Stimulated activated effector memory CD8-positive, alpha-beta T cell treated with anti-CD3 and anti-CD28 coated beads, Interleukin-12 subunit alpha, Interleukin-12 subunit beta, amount 100 ng/mL, for 72 hours (primary cell): ENCODE results near the gene ESAM.

ENCODE experiments used
- ATAC-seq: fragments of 150-1000 bp; cut with Tn5 transposase; 2 replicates; pipeline ENCODE4 v1.10.0; 2021
- DNase-seq, 2 donors: peaks; one replicate each; pipeline ENCODE4 v3.0.0; 2021 to 2022; ENCODE audit warnings: low spot score in 2 of 2
- H3K27ac Mint-ChIP-seq: one replicate; pipeline ENCODE4 v1.8.0; 2022; ENCODE audit warnings: mild to moderate bottlenecking, mixed read lengths
- H3K36me3 Mint-ChIP-seq: one replicate; pipeline ENCODE4 v1.8.0; 2022; ENCODE audit warnings: mild to moderate bottlenecking, mixed read lengths
- H3K4me1 Mint-ChIP-seq: one replicate; pipeline ENCODE4 v1.8.0; 2022; ENCODE audit warnings: mixed read lengths
- H3K4me3 Mint-ChIP-seq: one replicate; pipeline ENCODE4 v1.8.0; 2022; ENCODE audit warnings: mild to moderate bottlenecking, mixed read lengths
- H3K9me3 Mint-ChIP-seq: one replicate; pipeline ENCODE4 v1.8.0; 2022; ENCODE audit warnings: mixed read lengths

The ESAM gene

GRCh38 chr11:124748481-124749343, 13.4 kb downstream of the ESAM start:
- H3K4me1 Mint-ChIP-seq, result peaks cover 13% of the 10 kb centered on the region
- H3K9me3 Mint-ChIP-seq, result no peaks in the 10 kb centered on the region
- no peak overlapping the region for H3K4me3 Mint-ChIP-seq
- H3K36me3 Mint-ChIP-seq, result no peaks in the 10 kb centered on the region
- DNase-seq (no peak), ATAC-seq (no peak)
- H3K27ac Mint-ChIP-seq, result no peak overlapping the region

GRCh38 chr11:124748100-124748418, 14.0 kb downstream of the ESAM start:
- H3K4me3 Mint-ChIP-seq, result no peak overlapping the region
- ATAC-seq, result no peak

GRCh38 chr11:124747406-124748099, 14.5 kb downstream of the ESAM start:
- Mint-ChIP-seq H3K27ac (no peak overlapping the region), H3K4me1 (peaks cover 13% of the 10 kb centered on the region), H3K36me3 (no peaks in the 10 kb centered on the region), H3K4me3 (peak overlapping the region; percentile 89), H3K9me3 (no peaks in the 10 kb centered on the region)
- DNase-seq (no peak), ATAC-seq (no peak)

More at GRCh38 chr11:124748100-124748418, 14.0 kb downstream of the ESAM start:
- no peaks in the 10 kb centered on the region for H3K36me3 Mint-ChIP-seq
- DNase-seq, result no peak
- no peaks in the 10 kb centered on the region for H3K9me3 Mint-ChIP-seq
- peaks cover 13% of the 10 kb centered on the region for H3K4me1 Mint-ChIP-seq
- H3K27ac Mint-ChIP-seq, result no peak overlapping the region

GRCh38 chr11:124746621-124747243, 15.4 kb downstream of the ESAM start:
- H3K4me3 Mint-ChIP-seq, result peak overlapping the region; percentile 89
- H3K36me3 Mint-ChIP-seq, result no peaks in the 10 kb centered on the region
- DNase-seq (peak; percentile 57 to 87), ATAC-seq (peak; percentile 92)
- H3K4me1 Mint-ChIP-seq, result peaks cover 13% of the 10 kb centered on the region
- no peaks in the 10 kb centered on the region for H3K9me3 Mint-ChIP-seq
- H3K27ac Mint-ChIP-seq, result peak overlapping the region; percentile 91

- DNase-seq (no peak), ATAC-seq (peak; percentile 7)
- peak overlapping the region; percentile 89 for H3K4me3 Mint-ChIP-seq
- H3K4me1 Mint-ChIP-seq, result peaks cover 20% of the 10 kb centered on the region
- no peaks in the 10 kb centered on the region for H3K9me3 Mint-ChIP-seq
- H3K27ac Mint-ChIP-seq, result peak overlapping the region; percentile 91
- H3K36me3 Mint-ChIP-seq, result no peaks in the 10 kb centered on the region
These were observed 16.1 kb downstream of the ESAM start for GRCh38 chr11:124745835-124746620.

- Mint-ChIP-seq H3K36me3 (no peaks in the 10 kb centered on the region), H3K9me3 (no peaks in the 10 kb centered on the region), H3K27ac (no peak overlapping the region), H3K4me3 (peak overlapping the region; percentile 89), H3K4me1 (peaks cover 27% of the 10 kb centered on the region)
- DNase-seq, result no peak
- ATAC-seq, result no peak
These were observed 16.7 kb downstream of the ESAM start for GRCh38 chr11:124745270-124745834.

GRCh38 chr11:124743050-124743449, 19.0 kb downstream of the ESAM start:
- ATAC-seq, result no peak
- peaks cover 4% of the 10 kb centered on the region for H3K36me3 Mint-ChIP-seq
- no peaks in the 10 kb centered on the region for H3K9me3 Mint-ChIP-seq
- H3K4me1 Mint-ChIP-seq, result peaks cover 32% of the 10 kb centered on the region
- H3K4me3 Mint-ChIP-seq, result no peak overlapping the region
- H3K27ac Mint-ChIP-seq, result no peak overlapping the region
- no peak for DNase-seq

GRCh38 chr11:124742555-124742954, 19.5 kb downstream of the ESAM start:
- DNase-seq (no peak), ATAC-seq (no peak)
- H3K4me1 Mint-ChIP-seq, result peaks cover 32% of the 10 kb centered on the region
- H3K36me3 Mint-ChIP-seq, result peaks cover 4% of the 10 kb centered on the region
- H3K4me3 Mint-ChIP-seq, result no peak overlapping the region
- no peak overlapping the region for H3K27ac Mint-ChIP-seq
- H3K9me3 Mint-ChIP-seq, result no peaks in the 10 kb centered on the region

- peaks cover 4% of the 10 kb centered on the region for H3K36me3 Mint-ChIP-seq
- no peaks in the 10 kb centered on the region for H3K9me3 Mint-ChIP-seq
- DNase-seq, result peak; percentile 41 to 76
- ATAC-seq, result peak; percentile 70
- peaks cover 25% of the 10 kb centered on the region for H3K4me1 Mint-ChIP-seq
- H3K4me3 Mint-ChIP-seq, result peak overlapping the region; percentile 73
- H3K27ac Mint-ChIP-seq, result no peak overlapping the region
These were observed 21.7 kb downstream of the ESAM start for GRCh38 chr11:124740277-124740882.

GRCh38 chr11:124739479-124740276, 22.4 kb downstream of the ESAM start, which contains the start of gene NRGN:
Gene NRGN, plus strand, starts transcription at chr11:124739942. Its CDS starts 143 bp downstream, at chr11:124740085.
- Mint-ChIP-seq H3K27ac (peak within 1 kb of the TSS; percentile 3), H3K4me3 (peak within 1 kb of the TSS; percentile 73), H3K36me3 (peaks cover 4% of the 10 kb centered on the region), H3K9me3 (no peaks in the 10 kb centered on the region), H3K4me1 (peaks cover 25% of the 10 kb centered on the region)
- ATAC-seq (peak; percentile 93), DNase-seq (peak; percentile 63 to 91)

- Mint-ChIP-seq H3K4me3 (peak overlapping the region; percentile 73), H3K27ac (peak overlapping the region; percentile 3), H3K9me3 (no peaks in the 10 kb centered on the region), H3K36me3 (peaks cover 4% of the 10 kb centered on the region), H3K4me1 (peaks cover 25% of the 10 kb centered on the region)
- ATAC-seq, result no peak
- DNase-seq, result no peak
These were observed 23.2 kb downstream of the ESAM start for GRCh38 chr11:124738713-124739478.

GRCh38 chr11:124737638-124738305, 24.3 kb downstream of the ESAM start:
- Mint-ChIP-seq H3K4me1 (peaks cover 25% of the 10 kb centered on the region), H3K9me3 (no peaks in the 10 kb centered on the region), H3K4me3 (no peak overlapping the region), H3K36me3 (peaks cover 4% of the 10 kb centered on the region), H3K27ac (no peak overlapping the region)
- DNase-seq (no peak), ATAC-seq (no peak)

- Mint-ChIP-seq H3K36me3 (peaks cover 4% of the 10 kb centered on the region), H3K4me1 (peaks cover 25% of the 10 kb centered on the region), H3K27ac (no peak overlapping the region), H3K4me3 (no peak overlapping the region), H3K9me3 (no peaks in the 10 kb centered on the region)
- DNase-seq, result no peak
- no peak for ATAC-seq
These were observed 25.4 kb downstream of the ESAM start for GRCh38 chr11:124736736-124737135.
